ENCODE measurements around the gene SLC23A2.
"Not testable (repeated sequence)": the region's sequence is repeated elsewhere in the genome, so short reads cannot be mapped to it uniquely, and the experiment has no call there.

The SLC23A2 gene

DNA sequence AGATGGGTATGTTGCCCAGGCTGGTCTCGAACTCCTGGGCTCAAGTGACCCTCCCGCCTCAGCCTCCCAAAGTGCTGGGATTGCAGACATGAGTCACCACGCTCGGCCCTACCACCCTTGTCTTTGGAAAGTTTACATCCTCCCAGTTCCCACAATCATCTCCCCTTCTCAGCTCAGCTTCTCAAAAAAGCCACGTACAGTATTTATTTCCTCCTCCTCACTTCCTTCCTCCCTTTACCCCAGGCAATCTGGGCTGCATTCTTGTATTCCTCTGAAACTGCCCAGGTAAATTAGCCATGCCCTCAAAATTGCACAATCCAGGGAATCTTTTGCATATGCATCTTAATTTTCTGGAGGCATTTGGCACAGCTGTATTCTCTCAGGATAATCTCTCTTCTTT, 7.4 kb upstream of the SLC23A2 start:
- TF ChIP-seq, protein P1, sequence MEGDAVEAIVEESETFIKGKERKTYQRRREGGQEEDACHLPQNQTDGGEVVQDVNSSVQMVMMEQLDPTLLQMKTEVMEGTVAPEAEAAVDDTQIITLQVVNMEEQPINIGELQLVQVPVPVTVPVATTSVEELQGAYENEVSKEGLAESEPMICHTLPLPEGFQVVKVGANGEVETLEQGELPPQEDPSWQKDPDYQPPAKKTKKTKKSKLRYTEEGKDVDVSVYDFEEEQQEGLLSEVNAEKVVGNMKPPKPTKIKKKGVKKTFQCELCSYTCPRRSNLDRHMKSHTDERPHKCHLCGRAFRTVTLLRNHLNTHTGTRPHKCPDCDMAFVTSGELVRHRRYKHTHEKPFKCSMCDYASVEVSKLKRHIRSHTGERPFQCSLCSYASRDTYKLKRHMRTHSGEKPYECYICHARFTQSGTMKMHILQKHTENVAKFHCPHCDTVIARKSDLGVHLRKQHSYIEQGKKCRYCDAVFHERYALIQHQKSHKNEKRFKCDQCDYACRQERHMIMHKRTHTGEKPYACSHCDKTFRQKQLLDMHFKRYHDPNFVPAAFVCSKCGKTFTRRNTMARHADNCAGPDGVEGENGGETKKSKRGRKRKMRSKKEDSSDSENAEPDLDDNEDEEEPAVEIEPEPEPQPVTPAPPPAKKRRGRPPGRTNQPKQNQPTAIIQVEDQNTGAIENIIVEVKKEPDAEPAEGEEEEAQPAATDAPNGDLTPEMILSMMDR (IDR thresholded peaks at IDR 0.05; ENCODE audit: control extremely low read depth, extremely low read depth, low read depth, missing control alignments), result no peak
- ChIA-PET POLR2A (no interaction called here), CTCF (no interaction called here)
- DNase-seq (ENCODE audit: extremely low spot score), result no peak

DNA sequence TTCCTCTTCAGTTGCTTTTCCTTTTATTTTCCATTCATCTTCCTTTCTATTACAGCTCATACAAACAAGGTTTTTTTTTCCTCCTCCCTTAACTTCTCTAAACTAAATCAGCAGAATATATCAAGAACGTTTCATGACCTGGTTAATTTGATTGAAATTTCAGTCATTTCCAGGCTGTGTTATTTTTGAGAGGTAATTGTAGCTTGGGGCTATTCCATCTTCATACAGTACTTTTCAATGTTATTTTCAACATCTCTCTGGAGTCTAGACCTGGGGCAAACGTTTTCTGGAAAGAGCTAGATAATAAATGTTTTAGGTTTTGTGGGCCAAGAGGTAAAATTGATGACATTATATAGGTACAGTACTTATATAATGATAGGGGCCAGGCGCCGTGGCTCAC, 4.0 kb upstream of the SLC23A2 start:
- no peak for DNase-seq (ENCODE audit: extremely low spot score)
- TF ChIP-seq, protein P1 (IDR thresholded peaks at IDR 0.05; ENCODE audit: control extremely low read depth, extremely low read depth, low read depth, missing control alignments), result no peak
- POLR2A ChIA-PET, result no interaction called here
- CTCF ChIA-PET, result interaction anchor here (1.0 to 1.5 kb wide), 4 partner anchors 14 to 187 kb away, joined by 3 to 5 read pairs (median 4); no protein-coding TSS in a partner anchor

DNA sequence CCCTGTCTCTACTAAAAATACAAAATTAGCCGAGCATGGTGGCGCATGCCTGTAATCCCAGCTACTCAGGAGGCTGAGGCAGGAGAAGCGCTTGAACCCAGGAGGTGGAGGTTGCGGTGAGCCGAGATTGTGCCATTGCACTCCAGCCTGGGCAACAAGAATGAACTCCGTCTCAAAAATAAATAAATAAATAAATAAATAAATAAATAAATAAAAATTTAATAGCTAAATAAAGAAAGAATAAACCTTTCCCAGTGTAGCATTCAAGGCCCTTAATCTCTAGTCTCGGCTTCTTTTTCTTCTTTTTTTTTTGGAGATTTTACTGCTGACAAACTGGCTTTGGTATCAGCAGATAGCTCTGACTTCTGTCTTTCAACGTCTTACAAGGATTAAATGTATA, 3.5 kb upstream of the SLC23A2 start:
- POLR2A ChIA-PET, result not testable (repeated sequence)
- CTCF ChIA-PET, result interaction anchor here (1.0 to 1.5 kb wide), 4 partner anchors 15 to 188 kb away, joined by 3 to 5 read pairs (median 4); no protein-coding TSS in a partner anchor

DNA sequence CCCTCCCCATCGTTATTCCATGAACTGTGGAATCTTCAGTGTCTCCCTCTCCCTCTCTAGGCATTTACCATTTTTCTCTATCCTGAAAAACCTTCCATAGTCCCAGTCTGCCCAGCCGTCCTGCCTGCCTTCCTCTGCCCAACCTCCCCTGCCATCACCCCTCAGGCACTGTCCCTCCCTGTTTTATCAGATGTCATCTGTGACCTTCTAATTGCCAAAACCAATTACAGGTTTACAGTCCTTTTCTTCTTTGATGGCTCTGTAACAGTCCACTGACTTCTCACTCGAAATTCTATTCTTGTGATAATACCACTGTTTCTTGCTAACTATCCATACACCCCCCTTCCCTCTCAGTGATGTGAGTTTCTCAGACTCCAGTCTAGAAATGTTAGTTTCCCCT, 2.3 kb upstream of the SLC23A2 start:
- TF ChIP-seq, protein P1 (IDR thresholded peaks at IDR 0.05; ENCODE audit: control extremely low read depth, extremely low read depth, low read depth, missing control alignments), result no peak
- ChIA-PET POLR2A (no interaction called here), CTCF (no interaction called here)
- DNase-seq (ENCODE audit: extremely low spot score), result no peak

More for the DNA sequence above, 3.5 kb upstream of the SLC23A2 start:
- not testable (repeated sequence) for DNase-seq (ENCODE audit: extremely low spot score)

DNA sequence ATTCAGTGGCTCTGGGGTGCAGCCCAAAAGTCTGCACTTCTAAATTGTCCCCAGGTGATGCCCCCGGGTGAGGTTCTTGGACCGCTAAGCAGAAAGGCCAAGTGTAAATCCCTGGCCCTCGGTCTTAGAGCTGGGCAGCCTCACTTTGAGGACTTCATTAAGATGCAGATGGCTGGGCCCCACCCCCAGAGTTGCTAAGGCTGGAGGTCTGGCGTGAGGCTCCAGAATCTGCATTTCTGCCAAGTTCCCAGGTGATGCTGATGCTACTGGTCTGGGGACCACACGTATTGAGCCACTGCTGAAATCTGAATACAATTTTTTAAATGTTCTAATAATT, 735 bp upstream of the SLC23A2 start:
- DNase-seq (ENCODE audit: extremely low spot score), result no peak
- CTCF ChIA-PET, result no interaction called here
- TF ChIP-seq, protein P1 (IDR thresholded peaks at IDR 0.05; ENCODE audit: control extremely low read depth, extremely low read depth, low read depth, missing control alignments), result no peak
- POLR2A ChIA-PET, result no interaction called here

DNA sequence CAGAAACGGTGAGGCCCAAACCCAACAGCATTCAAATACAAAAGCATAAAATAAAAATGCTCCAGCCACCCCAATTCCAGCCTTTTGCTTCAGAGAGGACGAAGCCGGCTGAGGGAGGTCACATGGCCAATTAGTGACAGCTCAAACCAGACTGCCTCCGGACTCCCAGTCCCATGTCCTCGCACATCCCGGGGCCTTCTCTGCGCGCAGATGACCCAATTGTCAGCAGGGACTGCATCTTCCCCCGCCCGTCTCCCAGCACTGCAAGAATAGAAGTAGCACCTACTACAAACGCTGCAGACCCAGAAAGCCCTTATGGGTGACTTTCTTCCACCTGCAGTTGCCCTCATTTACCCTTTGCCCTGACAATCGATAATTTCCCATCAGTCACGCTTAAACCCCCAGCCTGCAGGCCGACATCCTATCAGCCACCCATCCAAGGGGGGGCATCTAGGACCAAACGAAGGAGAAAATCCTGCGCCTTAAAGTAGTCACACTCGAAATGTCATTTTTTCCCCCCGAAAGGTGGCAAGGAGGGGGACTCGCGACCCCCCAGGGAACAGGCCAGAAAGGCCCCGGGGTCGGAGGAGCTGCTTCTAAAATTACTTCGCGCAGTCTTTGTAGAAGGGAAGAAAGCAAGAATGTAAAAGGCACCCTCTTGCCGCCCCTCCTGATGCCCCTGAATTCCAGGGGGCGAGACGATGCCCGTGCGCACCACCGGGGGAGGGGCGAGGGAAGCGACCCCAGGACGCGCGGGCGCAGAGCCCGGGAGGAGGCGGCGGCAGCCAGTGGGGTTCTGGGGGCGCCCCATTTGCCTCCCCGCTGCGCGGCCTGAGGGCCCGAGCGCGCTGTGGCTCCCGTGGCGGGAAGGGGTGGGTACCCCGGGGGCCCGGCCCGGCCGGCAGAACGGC, 792 bp downstream of the SLC23A2 start:
- peak; percentile 37 for DNase-seq (ENCODE audit: extremely low spot score)
- ChIA-PET CTCF (interaction anchor here (1.1 to 1.4 kb wide), 4 partner anchors 13 to 100 kb away, joined by 3 read pairs; no protein-coding TSS in a partner anchor), POLR2A (interaction anchor here (0.5 to 0.6 kb wide), 2 partner anchors 12 to 1068 kb away, joined by 4 to 7 read pairs; no protein-coding TSS in a partner anchor)
- TF ChIP-seq, protein P1 (IDR thresholded peaks at IDR 0.05; ENCODE audit: control extremely low read depth, extremely low read depth, low read depth, missing control alignments), result no peak

DNA sequence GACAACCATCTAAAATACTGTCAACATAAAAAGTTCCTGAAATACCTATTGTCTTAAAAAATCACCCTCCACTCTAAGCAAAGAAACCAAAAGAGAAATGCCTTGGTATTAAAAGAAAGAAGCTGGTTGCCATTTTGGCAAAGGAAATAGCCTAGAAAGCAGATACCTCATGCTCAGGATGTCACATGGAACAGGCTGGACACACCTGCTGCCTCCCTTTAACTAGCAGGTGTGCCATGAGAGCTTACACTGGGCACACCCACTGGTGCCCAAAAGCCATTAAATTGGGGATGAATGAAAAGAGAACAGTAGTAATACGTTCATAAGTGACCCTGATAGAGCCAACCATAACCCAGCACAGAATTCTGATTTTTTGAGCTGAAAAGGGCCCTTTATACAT, 1.5 kb downstream of the SLC23A2 start:
- POLR2A ChIA-PET, result interaction anchor here (0.5 to 0.6 kb wide), 2 partner anchors 11 to 1067 kb away, joined by 4 to 7 read pairs; no protein-coding TSS in a partner anchor
- DNase-seq (ENCODE audit: extremely low spot score), result no peak
- CTCF ChIA-PET, result interaction anchor here (1.1 to 1.4 kb wide), 5 partner anchors 13 to 128 kb away, joined by 3 read pairs; partner anchors contain the start of gene CDS2
- TF ChIP-seq, protein P1 (IDR thresholded peaks at IDR 0.05; ENCODE audit: control extremely low read depth, extremely low read depth, low read depth, missing control alignments), result no peak
